K562 (cell line): ENCODE data around the gene PCMTD2. TPM values are rescaled to one million over a fixed set of nuclear protein-coding genes. Genes with fewer than 3 reads are reported as not detected.

Experiments
- CC2D1A ChIP-seq: fragments of 450-650 bp; IDR thresholded peaks from 2 replicates; pipeline ENCODE4 v1.6.1; 2017; ENCODE audit warnings: mild to moderate bottlenecking
- CHD4 ChIP-seq: fragments of 200-600 bp; sonication (generic); IDR thresholded peaks from 3 replicates; pipeline ENCODE4 v1.6.1; 2012; ENCODE audit warnings: low read depth, mild to moderate bottlenecking, mixed read lengths, low read length, inconsistent platforms; ENCODE audit not compliant: insufficient read depth, insufficient replicate concordance, poor library complexity, severe bottlenecking
- HDAC3 ChIP-seq: fragments of 450-650 bp; IDR thresholded peaks from 2 replicates; pipeline ENCODE4 v1.6.1; 2018; ENCODE audit warnings: borderline replicate concordance, mild to moderate bottlenecking, moderate library complexity; ENCODE audit not compliant: partially characterized antibody
- HLTF ChIP-seq: fragments of 450-650 bp; IDR thresholded peaks from 2 replicates; pipeline ENCODE4 v1.6.1; 2016
- MITF ChIP-seq: IDR thresholded peaks from 2 replicates; pipeline ENCODE4 v1.6.1; 2014; ENCODE audit warnings: antibody characterized with exemption
- MYBL2 ChIP-seq, 2 experiments: fragments of 450-650 bp in 1 of 2; sonication (generic) in 1 of 2; formaldehyde crosslinking in 1 of 2; IDR thresholded peaks; 2 replicates each; pipeline versions ENCODE4 v1.6.1 to v1.8.1; 2017 to 2022; ENCODE audit warnings: borderline replicate concordance in 1 of 2, inconsistent platforms in 1 of 2, low read depth in 1 of 2, mild to moderate bottlenecking in 1 of 2, missing genetic modification reagents in 1 of 2, moderate library complexity in 1 of 2
- NCOA6 ChIP-seq: fragments of 450-650 bp; IDR thresholded peaks from 2 replicates; pipeline ENCODE4 v1.6.1; 2017; ENCODE audit warnings: mild to moderate bottlenecking
- OTX1 ChIP-seq: fragments of 450-650 bp; formaldehyde crosslinking; IDR thresholded peaks from 2 replicates; pipeline ENCODE4 v1.4.0; 2022; ENCODE audit warnings: mild to moderate bottlenecking
- TAL1 ChIP-seq: fragments of 450-650 bp; IDR thresholded peaks from 2 replicates; pipeline ENCODE4 v1.6.1; 2016; ENCODE audit warnings: mild to moderate bottlenecking
- XRCC3 ChIP-seq: fragments of 450-650 bp; IDR thresholded peaks from 2 replicates; pipeline ENCODE4 v1.6.1; 2017; ENCODE audit warnings: mild to moderate bottlenecking, moderate library complexity
- ZBTB34 ChIP-seq: fragments of 250-450 bp; sonication (Bioruptor Pico); IDR thresholded peaks from 2 replicates; pipeline ENCODE4 v1.8.0; 2021; ENCODE audit warnings: mild to moderate bottlenecking, moderate library complexity
- ZFP36 ChIP-seq: fragments of 150-350 bp; IDR thresholded peaks from 2 replicates; pipeline ENCODE4 v1.6.1; 2018; ENCODE audit warnings: low read length, low read depth; ENCODE audit not compliant: partially characterized antibody
- ZNF217 ChIP-seq: sonication (generic); formaldehyde crosslinking; IDR thresholded peaks from 2 replicates; pipeline ENCODE4 v1.8.0; 2022; ENCODE audit warnings: mild to moderate bottlenecking, missing genetic modification reagents
- ZNF3 ChIP-seq: fragments of 250-450 bp; sonication (Bioruptor Pico); IDR thresholded peaks from 2 replicates; pipeline ENCODE4 v1.5.0; 2021; ENCODE audit warnings: mild to moderate bottlenecking, moderate library complexity
- ZNF589 ChIP-seq: fragments of 200-800 bp; sonication (Bioruptor generic); IDR thresholded peaks from 2 replicates; pipeline ENCODE4 v1.6.1; 2016; ENCODE audit warnings: low read depth, missing genetic modification characterization, missing compliant biosample characterization
- ZNF639 ChIP-seq, 2 experiments: fragments of 200-800 bp in 1 of 2; sonication (Bioruptor generic) in 1 of 2; sonication (generic) in 1 of 2; formaldehyde crosslinking in 1 of 2; IDR thresholded peaks in 1 of 2; conservative IDR thresholded peaks in 1 of 2; 2 replicates each; pipeline versions ENCODE4 v1.5.0 to v1.6.1; 2016 to 2020; ENCODE audit warnings: missing compliant biosample characterization in 1 of 2, missing genetic modification characterization in 1 of 2, missing genetic modification reagents in 1 of 2
- ZNF655 ChIP-seq: fragments of 250-450 bp; sonication (Bioruptor Pico); IDR thresholded peaks from 2 replicates; pipeline ENCODE4 v1.5.0; 2021
- ZNF785 ChIP-seq: fragments of 250-450 bp; sonication (Bioruptor Pico); IDR thresholded peaks from 2 replicates; pipeline ENCODE4 v1.4.0; 2020; ENCODE audit warnings: mild to moderate bottlenecking
- polyA plus RNA-seq, 8 experiments: library from polyadenylated mRNA; depleted of rRNA in 4 of 8; stranded (reverse) in 5 of 8; unstranded in 3 of 8; fragments of >200 nt; fragmentation: Nextera tagmentation in 2 of 8; fragmentation: Illumina TruSeq in 1 of 8; extraction: Ambion mirVana in 2 of 8; extraction: Trizol in 1 of 8; gene quantifications; 2 replicates each; pipeline versions ENCODE4 v1.2.1 to v1.2.3, GENCODE V29; 2011 to 2014; ENCODE audit warnings: inconsistent platforms in 1 of 8, missing spikeins in 1 of 8
- total RNA-seq, 7 experiments: library from RNA; depleted of rRNA in 6 of 7; stranded (reverse); fragments of >200 nt in 6 of 7; fragmentation: Illumina TruSeq in 2 of 7; extraction: Trizol in 2 of 7; gene quantifications; 2 replicates each; pipeline versions ENCODE4 v1.2.1 to v1.2.3, GENCODE V29; 2011 to 2021; ENCODE audit warnings: low replicate concordance in 1 of 7

PCMTD2 gene
- total and polyA plus RNA-seq, 9 of the 15 experiments (the other 6 are each of a cell fraction or from before 2014, with no cell fraction given): 11.3 to 49.3 (median 28.4) TPM

- TF ChIP-seq ZNF639 (CRISPR knock-in tag; conservative IDR thresholded peaks at IDR 0.05 in 1 of 2, IDR thresholded peaks at IDR 0.05 in 1 of 2) (no peak; a peak in 1 of 4 replicates), ZNF655 (CRISPR knock-in tag) (no peak), CHD4 (no peak), ZBTB34 (CRISPR knock-in tag) (no peak), ZNF785 (CRISPR knock-in tag) (no peak), TAL1 (no peak), MITF (no peak), OTX1 (CRISPR knock-in tag) (no peak), ZFP36 (no peak), ZNF3 (CRISPR knock-in tag) (no peak), HDAC3 (no peak), HLTF (no peak), ZNF589 (CRISPR knock-in tag) (0 out of 2 replicates have a peak, but pooled peaks have one; percentile 79), NCOA6 (no peak), XRCC3 (no peak), ZNF217 (CRISPR knock-in tag) (no peak), MYBL2 (IDR thresholded peaks at IDR 0.05; ENCODE audit: low read depth) (no peak), MYBL2 (CRISPR knock-in tag; IDR thresholded peaks at IDR 0.05; ENCODE audit: borderline replicate concordance) (no peak), CC2D1A (no peak)
Observed at GRCh38 chr20:64255361-64256281, at the start of gene PCMTD2 (continued).
